RWPE1 (cell line): ENCODE results near the gene EMSY.
"Not testable (repeated sequence)": the region's sequence is repeated elsewhere in the genome, so short reads cannot be mapped to it uniquely, and the experiment has no call there.

ENCODE experiments used
- CTCF ChIA-PET: fragments of 350-600 bp; sonication (Branson Sonifier 250); formaldehyde crosslinking; extraction: SDS; loops from one replicate; lab custom pipeline; 2021; lab: Yijun Ruan, JAX
- POLR2A ChIA-PET: fragments of 400-600 bp; formaldehyde crosslinking; extraction: SDS; loops from one replicate; lab custom pipeline; 2020; ENCODE audit warnings: antibody characterized with exemption; ENCODE audit not compliant: low non-redundant PET; lab: Yijun Ruan, JAX
- DNase-seq: peaks from one replicate; pipeline ENCODE4 v3.0.0; 2012; ENCODE audit warnings: low spot score
- H3K27ac ChIP-seq: fragments of 450-650 bp; 2 replicates; pipeline ENCODE4 v1.5.1; 2017
- TF ChIP-seq, protein P1 (sequence below): fragments of 450-650 bp; conservative IDR thresholded peaks from 2 replicates; pipeline ENCODE4 v1.5.1; 2017; ENCODE audit warnings: low read depth, mild to moderate bottlenecking

EMSY gene

DNA sequence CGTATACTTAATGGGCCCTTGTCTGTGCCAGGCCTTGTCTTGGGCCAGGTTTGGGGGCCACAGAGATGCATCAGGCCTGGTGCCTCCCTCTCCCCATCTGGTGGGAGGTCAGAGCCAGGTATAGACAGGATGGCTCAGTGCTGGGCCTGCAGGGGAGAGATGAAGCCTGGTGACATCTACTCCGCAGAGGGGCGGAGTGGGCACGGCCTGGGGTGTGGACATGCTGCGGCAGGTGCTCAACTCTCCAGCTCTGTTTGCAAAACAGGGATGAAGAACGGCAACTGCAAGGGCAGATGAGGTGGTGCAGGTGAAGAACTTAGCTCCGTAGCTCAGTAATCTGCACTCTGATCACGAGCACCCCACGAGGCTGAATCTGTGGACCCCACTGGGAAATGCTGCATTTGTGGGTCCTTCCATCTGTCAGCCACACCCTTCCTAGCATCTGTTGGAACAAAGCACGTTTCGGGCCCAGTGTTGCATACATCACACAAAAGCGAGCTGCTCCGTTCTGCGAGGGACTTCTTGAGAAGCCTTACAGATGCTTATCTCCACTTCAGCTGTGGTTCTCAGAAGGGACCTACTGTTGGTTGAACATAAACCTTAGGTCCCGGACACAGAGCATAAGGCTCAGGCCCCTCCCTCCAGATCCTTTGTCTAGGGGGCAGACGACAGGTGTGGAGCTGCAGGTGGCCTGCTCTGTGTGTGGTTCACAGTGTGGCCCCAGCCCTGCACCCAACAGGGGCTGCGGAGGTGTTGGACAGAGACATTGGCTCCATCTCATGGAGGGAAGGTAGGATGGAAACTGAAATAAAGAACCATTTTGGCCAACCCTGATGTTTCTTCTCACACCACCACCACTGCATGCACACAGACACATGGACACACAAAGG lies 147.5 kb downstream of the EMSY start:
- ChIA-PET CTCF (no interaction called here), POLR2A (no interaction called here)
- TF ChIP-seq, protein P1, sequence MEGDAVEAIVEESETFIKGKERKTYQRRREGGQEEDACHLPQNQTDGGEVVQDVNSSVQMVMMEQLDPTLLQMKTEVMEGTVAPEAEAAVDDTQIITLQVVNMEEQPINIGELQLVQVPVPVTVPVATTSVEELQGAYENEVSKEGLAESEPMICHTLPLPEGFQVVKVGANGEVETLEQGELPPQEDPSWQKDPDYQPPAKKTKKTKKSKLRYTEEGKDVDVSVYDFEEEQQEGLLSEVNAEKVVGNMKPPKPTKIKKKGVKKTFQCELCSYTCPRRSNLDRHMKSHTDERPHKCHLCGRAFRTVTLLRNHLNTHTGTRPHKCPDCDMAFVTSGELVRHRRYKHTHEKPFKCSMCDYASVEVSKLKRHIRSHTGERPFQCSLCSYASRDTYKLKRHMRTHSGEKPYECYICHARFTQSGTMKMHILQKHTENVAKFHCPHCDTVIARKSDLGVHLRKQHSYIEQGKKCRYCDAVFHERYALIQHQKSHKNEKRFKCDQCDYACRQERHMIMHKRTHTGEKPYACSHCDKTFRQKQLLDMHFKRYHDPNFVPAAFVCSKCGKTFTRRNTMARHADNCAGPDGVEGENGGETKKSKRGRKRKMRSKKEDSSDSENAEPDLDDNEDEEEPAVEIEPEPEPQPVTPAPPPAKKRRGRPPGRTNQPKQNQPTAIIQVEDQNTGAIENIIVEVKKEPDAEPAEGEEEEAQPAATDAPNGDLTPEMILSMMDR = no peak
- no peak overlapping the region for H3K27ac ChIP-seq
- no peak for DNase-seq

- DNase-seq = no peak
- CTCF ChIA-PET = no interaction called here
- POLR2A ChIA-PET = no interaction called here
- H3K27ac ChIP-seq = no peak overlapping the region
- TF ChIP-seq, protein P1 = no peak
These were observed 148.1 kb downstream of the EMSY start for GRCh38 chr11:76592961-76593360.

DNA sequence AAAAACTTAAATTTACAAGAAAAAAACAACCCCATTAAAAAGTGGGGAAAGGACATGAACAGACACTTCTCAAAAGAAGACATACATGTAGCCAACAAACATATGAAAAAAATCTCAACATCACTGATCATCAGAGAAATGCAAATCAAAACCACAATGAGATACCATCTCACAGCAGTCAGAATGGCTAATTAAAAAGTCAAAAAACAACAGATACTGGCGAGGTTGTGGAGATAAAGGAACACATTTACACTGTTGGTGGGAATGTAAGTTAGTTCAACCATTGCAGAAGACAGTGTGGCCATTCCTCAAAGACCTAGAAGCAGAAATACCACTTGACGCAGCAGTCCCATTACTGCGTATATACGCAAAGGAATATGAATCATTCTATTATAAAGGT lies 150.3 kb downstream of the EMSY start:
- POLR2A ChIA-PET, DNase-seq, H3K27ac ChIP-seq, CTCF ChIA-PET: not testable (repeated sequence)

DNA sequence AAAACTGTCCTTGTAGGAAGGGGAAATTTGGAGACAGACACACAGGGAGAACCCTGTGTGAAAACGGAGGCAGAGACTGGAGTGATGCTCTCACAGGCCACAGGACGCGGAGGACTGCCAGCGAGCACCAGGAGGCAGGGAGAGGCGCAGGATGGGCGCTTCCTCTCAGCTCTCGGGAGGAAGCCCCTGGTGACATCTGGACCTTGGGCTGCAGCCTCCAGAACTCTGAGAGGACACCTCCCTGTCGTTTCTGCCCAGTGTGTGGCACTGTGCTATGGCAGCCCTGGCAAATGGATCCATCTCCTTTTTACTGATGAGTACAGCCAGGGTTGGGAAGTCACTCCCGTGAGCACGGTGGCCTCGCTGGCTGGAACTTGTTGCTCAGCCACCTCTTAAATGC lies 151.8 kb downstream of the EMSY start:
- CTCF ChIA-PET = no interaction called here
- no peak for DNase-seq
- H3K27ac ChIP-seq = no peak overlapping the region
- POLR2A ChIA-PET = no interaction called here
- TF ChIP-seq, protein P1 = no peak

DNA sequence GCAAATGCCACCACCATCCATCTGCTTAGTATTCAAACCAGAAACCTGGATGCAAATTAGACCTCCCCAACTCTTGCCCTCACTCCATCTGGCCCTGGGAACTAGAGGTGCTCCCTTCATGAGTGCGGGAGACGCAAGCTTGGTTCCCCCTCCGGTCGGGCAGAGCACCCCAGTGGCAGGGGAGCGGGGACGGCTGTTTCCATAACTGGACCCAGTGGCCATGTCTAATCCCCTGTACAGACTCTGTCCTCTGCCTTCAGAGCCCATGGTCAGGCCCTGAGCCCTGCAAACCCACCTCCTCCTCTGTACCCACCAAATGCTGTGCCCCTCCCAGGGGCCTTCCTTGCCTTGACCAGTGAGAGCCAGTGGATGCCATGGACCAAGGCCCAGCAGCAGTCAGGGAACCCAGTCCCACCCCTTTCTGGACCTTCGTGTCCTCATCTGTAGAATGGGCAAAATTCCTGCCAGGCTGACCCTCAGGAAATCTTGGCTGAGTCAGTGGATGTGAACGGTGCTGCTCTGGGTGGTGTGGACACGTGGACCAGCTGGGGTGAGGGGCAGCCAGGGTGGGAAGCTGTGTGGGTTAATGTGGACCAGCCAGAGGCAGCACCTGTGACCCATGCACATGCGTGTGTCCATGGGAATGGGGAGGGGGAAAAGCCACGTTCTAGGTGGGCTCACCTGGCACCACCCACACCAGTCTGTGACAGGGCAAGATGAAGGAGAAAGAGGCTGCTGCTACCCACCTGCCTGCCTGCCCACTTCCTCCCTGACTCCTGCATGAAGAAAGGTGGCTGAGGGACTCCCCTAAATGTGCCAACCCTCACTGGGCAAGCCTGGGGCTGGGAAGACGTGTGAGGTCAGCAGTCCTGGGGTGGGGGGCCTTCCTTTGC lies 153.0 kb downstream of the EMSY start:
- no peak for DNase-seq
- TF ChIP-seq, protein P1 = no peak
- CTCF ChIA-PET = interaction anchor here (0.6 kb wide), 1 partner anchor 523 kb away, joined by 3 read pairs; no protein-coding TSS in a partner anchor
- POLR2A ChIA-PET = interaction anchor here (0.6 kb wide), 1 partner anchor 10 kb away, joined by 3 read pairs; no protein-coding TSS in a partner anchor
- no peak overlapping the region for H3K27ac ChIP-seq

GRCh38 chr11:76598426-76598839 lies 153.6 kb downstream of the EMSY start:
- DNase-seq = no peak
- H3K27ac ChIP-seq = no peak overlapping the region
- TF ChIP-seq, protein P1 = no peak
- ChIA-PET POLR2A (interaction anchor here (0.6 kb wide), 1 partner anchor 10 kb away, joined by 3 read pairs; no protein-coding TSS in a partner anchor), CTCF (interaction anchor here (0.6 kb wide), 2 partner anchors 158 to 524 kb away, joined by 3 to 4 read pairs; no protein-coding TSS in a partner anchor)
